ENCODE measurements around the gene SIRT2.

SIRT2 gene

DNA sequence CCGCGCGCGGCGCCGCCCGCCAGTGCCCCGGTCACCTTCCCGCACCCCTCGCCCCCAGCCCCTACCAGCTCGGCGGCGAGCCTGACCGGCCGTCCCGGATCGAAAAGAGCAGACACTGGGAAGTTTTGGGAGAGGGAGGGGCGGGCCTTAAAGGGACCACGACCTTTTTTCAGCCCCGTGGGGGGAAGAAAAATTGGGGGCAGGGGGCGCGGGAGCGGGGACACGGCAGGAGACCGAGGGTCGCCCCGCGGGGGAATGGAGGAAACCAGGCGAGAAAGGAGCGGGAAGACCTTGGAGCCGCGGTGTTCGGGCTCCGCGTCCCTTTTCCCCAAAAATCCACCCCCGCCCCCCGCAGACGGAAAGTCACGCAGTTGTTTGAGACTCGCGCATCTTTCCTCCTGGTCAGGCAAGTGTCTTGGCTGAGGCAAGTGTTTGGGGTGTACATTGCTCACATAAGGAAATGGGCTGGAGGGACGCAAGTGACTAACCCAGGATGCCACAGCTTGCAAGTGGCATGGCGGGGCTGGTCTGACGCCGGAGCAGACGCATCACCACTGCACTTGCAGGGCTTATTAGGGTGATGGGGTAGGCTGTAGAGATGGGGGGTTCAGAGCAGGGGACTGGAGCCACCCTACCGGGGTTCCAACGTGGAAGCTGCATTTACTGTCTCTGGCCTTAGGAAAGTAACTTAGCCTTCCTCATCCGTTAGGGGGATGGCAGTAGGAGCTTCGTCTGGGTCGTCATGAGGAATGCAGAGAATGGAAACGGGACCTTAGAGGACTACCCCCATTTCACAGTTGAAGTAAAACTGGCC, 47.0 kb downstream of the SIRT2 start:
- Histone ChIP-seq H2AFZ (ENCODE audit: insufficient read depth, low read length, poor library complexity) (peak overlapping the region; percentile 20), H2BK12ac (ENCODE audit: low read length) (peak overlapping the region; percentile 78), H4K12ac (ENCODE audit: low read depth, low read length) (peak overlapping the region; percentile 85), H3K79me1 (ENCODE audit: low read length) (peaks cover 31% of the 10 kb centered on the region), H3K4me3 (ENCODE audit: low read depth, low read length) (peak overlapping the region; percentile 75), H2BK5ac (ENCODE audit: low read depth, low read length, poor library complexity) (peak overlapping the region; percentile 95), H2AK5ac (ENCODE audit: low read length) (peak overlapping the region; percentile 95), H4K91ac (ENCODE audit: low read depth, low read length) (peak overlapping the region; percentile 90), H3K36me3 (ENCODE audit: control insufficient read depth in 1 of 2, insufficient read depth in 2 of 2, low read length in 2 of 2) (peaks cover 4 to 6% of the 10 kb centered on the region in 2 experiments), H3K9ac (ENCODE audit: low read length) (peak overlapping the region; percentile 83), H2BK120ac (ENCODE audit: insufficient read depth, low read length, poor library complexity) (peak overlapping the region; percentile 76), H3K4me1 (ENCODE audit: control insufficient read depth in 1 of 2, insufficient read depth in 2 of 2, low read length in 2 of 2) (peaks cover 24 to 25% of the 10 kb centered on the region in 2 experiments), H3K4me2 (ENCODE audit: low read length) (peak overlapping the region; percentile 65), H3K18ac (ENCODE audit: low read length) (peak overlapping the region; percentile 87), H3K4ac (ENCODE audit: low read depth, low read length) (peak overlapping the region; percentile 42), H3K27me3 (ENCODE audit: insufficient read depth, low read length) (no peaks in the 10 kb centered on the region), H3K27ac (ENCODE audit: low read depth, low read length) (peak overlapping the region; percentile 95), H3K14ac (ENCODE audit: low read length) (peak overlapping the region; percentile 91), H3K9me3 (ENCODE audit: insufficient read depth, low read depth, low read length) (peaks cover 3% of the 10 kb centered on the region), H3K79me2 (ENCODE audit: control insufficient read depth, insufficient read depth, low read length, poor library complexity) (peaks cover 25% of the 10 kb centered on the region), H3K23ac (ENCODE audit: low read length) (no peak overlapping the region), H4K8ac (ENCODE audit: low read depth, low read length) (peak overlapping the region; percentile 92)
- no CpG with 5 or more reads among the region's 52 CpGs for WGBS (ENCODE audit: extremely low coverage, insufficient coverage, insufficient read length)
- peak; percentile 49 to 59 for DNase-seq

- Histone ChIP-seq H3K4me1 (ENCODE audit: control insufficient read depth in 1 of 2, insufficient read depth in 2 of 2, low read length in 2 of 2) (peaks cover 19 to 20% of the 10 kb centered on the region in 2 experiments), H2BK5ac (ENCODE audit: low read depth, low read length, poor library complexity) (peak overlapping the region; percentile 95), H3K79me1 (ENCODE audit: low read length) (peaks cover 27% of the 10 kb centered on the region), H3K9ac (ENCODE audit: low read length) (no peak overlapping the region), H3K9me3 (ENCODE audit: insufficient read depth, low read depth, low read length) (peaks cover 3% of the 10 kb centered on the region), H2AFZ (ENCODE audit: insufficient read depth, low read length, poor library complexity) (peak overlapping the region; percentile 44), H2BK120ac (ENCODE audit: insufficient read depth, low read length, poor library complexity) (peak overlapping the region; percentile 76), H3K18ac (ENCODE audit: low read length) (peak overlapping the region; percentile 28), H2AK5ac (ENCODE audit: low read length) (peak overlapping the region; percentile 65), H4K91ac (ENCODE audit: low read depth, low read length) (peak overlapping the region; percentile 90), H3K79me2 (ENCODE audit: control insufficient read depth, insufficient read depth, low read length, poor library complexity) (peaks cover 28% of the 10 kb centered on the region), H3K4me3 (ENCODE audit: low read depth, low read length) (peak overlapping the region; percentile 75), H3K36me3 (ENCODE audit: control insufficient read depth in 1 of 2, insufficient read depth in 2 of 2, low read length in 2 of 2) (peaks cover 12 to 13% of the 10 kb centered on the region in 2 experiments), H3K27ac (ENCODE audit: low read depth, low read length) (peak overlapping the region; percentile 95), H3K4me2 (ENCODE audit: low read length) (peak overlapping the region; percentile 73), H3K4ac (ENCODE audit: low read depth, low read length) (peak overlapping the region; percentile 46), H2BK12ac (ENCODE audit: low read length) (peak overlapping the region; percentile 72), H4K12ac (ENCODE audit: low read depth, low read length) (peak overlapping the region; percentile 37), H4K8ac (ENCODE audit: low read depth, low read length) (peak overlapping the region; percentile 92), H3K27me3 (ENCODE audit: insufficient read depth, low read length) (no peaks in the 10 kb centered on the region), H3K14ac (ENCODE audit: low read length) (peak overlapping the region; percentile 91), H3K23ac (ENCODE audit: low read length) (no peak overlapping the region)
- peak; percentile 87 to 94 for DNase-seq
- WGBS (ENCODE audit: extremely low coverage, insufficient coverage, insufficient read length), result no CpG with 5 or more reads among the region's 67 CpGs
Observed at GRCh38 chr19:38851622-38852230, 47.7 kb downstream of the SIRT2 start.

- Histone ChIP-seq H2BK120ac (ENCODE audit: insufficient read depth, low read length, poor library complexity) (peak overlapping the region; percentile 54), H3K79me1 (ENCODE audit: low read length) (peaks cover 27% of the 10 kb centered on the region), H3K4ac (ENCODE audit: low read depth, low read length) (peak overlapping the region; percentile 46), H4K8ac (ENCODE audit: low read depth, low read length) (peak overlapping the region; percentile 78), H2BK12ac (ENCODE audit: low read length) (peak overlapping the region; percentile 72), H4K91ac (ENCODE audit: low read depth, low read length) (peak overlapping the region; percentile 86), H2AFZ (ENCODE audit: insufficient read depth, low read length, poor library complexity) (peak overlapping the region; percentile 44), H3K18ac (ENCODE audit: low read length) (peak overlapping the region; percentile 28), H3K79me2 (ENCODE audit: control insufficient read depth, insufficient read depth, low read length, poor library complexity) (peaks cover 28% of the 10 kb centered on the region), H2BK5ac (ENCODE audit: low read depth, low read length, poor library complexity) (peak overlapping the region; percentile 79), H3K4me1 (ENCODE audit: control insufficient read depth in 1 of 2, insufficient read depth in 2 of 2, low read length in 2 of 2) (peaks cover 19 to 20% of the 10 kb centered on the region in 2 experiments), H2AK5ac (ENCODE audit: low read length) (peak overlapping the region; percentile 65), H3K14ac (ENCODE audit: low read length) (peak overlapping the region; percentile 67), H3K23ac (ENCODE audit: low read length) (no peak overlapping the region), H3K27me3 (ENCODE audit: insufficient read depth, low read length) (no peaks in the 10 kb centered on the region), H3K36me3 (ENCODE audit: control insufficient read depth in 1 of 2, insufficient read depth in 2 of 2, low read length in 2 of 2) (peaks cover 17 to 20% of the 10 kb centered on the region in 2 experiments), H3K4me3 (ENCODE audit: low read depth, low read length) (peak overlapping the region; percentile 75), H3K27ac (ENCODE audit: low read depth, low read length) (peak overlapping the region; percentile 81), H3K9me3 (ENCODE audit: insufficient read depth, low read depth, low read length) (peaks cover under 1% of the 10 kb centered on the region), H4K12ac (ENCODE audit: low read depth, low read length) (peak overlapping the region; percentile 37), H3K4me2 (ENCODE audit: low read length) (peak overlapping the region; percentile 73), H3K9ac (ENCODE audit: low read length) (peak overlapping the region; percentile 34)
- WGBS (ENCODE audit: extremely low coverage, insufficient coverage, insufficient read length), result no CpG with 5 or more reads among the region's 40 CpGs
- no peak for DNase-seq
Observed at GRCh38 chr19:38850976-38851621, 48.3 kb downstream of the SIRT2 start.

GRCh38 chr19:38850436-38850975, 48.9 kb downstream of the SIRT2 start:
- no peaks in the 10 kb centered on the region for H3K9me3 ChIP-seq (ENCODE audit: insufficient read depth, low read depth, low read length)
- peaks cover 27% of the 10 kb centered on the region for H3K79me1 ChIP-seq (ENCODE audit: low read length)
- WGBS (ENCODE audit: extremely low coverage, insufficient coverage, insufficient read length), result no CpG with 5 or more reads among the region's 26 CpGs

More at GRCh38 chr19:38850436-38850975, 48.9 kb downstream of the SIRT2 start:
- Histone ChIP-seq H2BK12ac (ENCODE audit: low read length) (peak overlapping the region; percentile 63), H3K4me3 (ENCODE audit: low read depth, low read length) (peak overlapping the region; percentile 45), H3K27ac (ENCODE audit: low read depth, low read length) (peak overlapping the region; percentile 81), H3K4ac (ENCODE audit: low read depth, low read length) (peak overlapping the region; percentile 46), H2AFZ (ENCODE audit: insufficient read depth, low read length, poor library complexity) (peak overlapping the region; percentile 38), H3K27me3 (ENCODE audit: insufficient read depth, low read length) (no peaks in the 10 kb centered on the region), H3K79me2 (ENCODE audit: control insufficient read depth, insufficient read depth, low read length, poor library complexity) (peaks cover 28% of the 10 kb centered on the region), H3K23ac (ENCODE audit: low read length) (no peak overlapping the region), H2BK5ac (ENCODE audit: low read depth, low read length, poor library complexity) (peak overlapping the region; percentile 28), H3K14ac (ENCODE audit: low read length) (peak overlapping the region; percentile 67), H3K9ac (ENCODE audit: low read length) (peak overlapping the region; percentile 34), H3K36me3 (ENCODE audit: control insufficient read depth in 1 of 2, insufficient read depth in 2 of 2, low read length in 2 of 2) (peaks cover 23 to 26% of the 10 kb centered on the region in 2 experiments), H4K12ac (ENCODE audit: low read depth, low read length) (peak overlapping the region; percentile 37), H4K91ac (ENCODE audit: low read depth, low read length) (peak overlapping the region; percentile 86), H4K8ac (ENCODE audit: low read depth, low read length) (peak overlapping the region; percentile 78), H3K18ac (ENCODE audit: low read length) (peak overlapping the region; percentile 28), H3K4me1 (ENCODE audit: control insufficient read depth in 1 of 2, insufficient read depth in 2 of 2, low read length in 2 of 2) (peaks cover 19 to 20% of the 10 kb centered on the region in 2 experiments), H2BK120ac (ENCODE audit: insufficient read depth, low read length, poor library complexity) (peak overlapping the region; percentile 54), H2AK5ac (ENCODE audit: low read length) (peak overlapping the region; percentile 65), H3K4me2 (ENCODE audit: low read length) (peak overlapping the region; percentile 73)
- peak in 1 of 2 donors; percentile 100 for DNase-seq

Measured in trophoblast cell (in vitro differentiated cells and primary cell).